Hepatocyte (in vitro differentiated cells): ENCODE results near the gene CDCP1. TPM values are rescaled to one million over a fixed set of nuclear protein-coding genes. Genes with fewer than 3 reads are reported as not detected.

Experiments
- DNase-seq: peaks from one replicate; pipeline ENCODE4 v3.0.0-alpha.2; 2016; ENCODE audit warnings: low spot score
- H2AFZ ChIP-seq: fragments of 200-600 bp; sonication (generic); 2 replicates; pipeline ENCODE4 v1.6.0; 2016; ENCODE audit warnings: antibody characterized with exemption, mild to moderate bottlenecking
- H3K27ac ChIP-seq: fragments of 200-600 bp; sonication (generic); 2 replicates; pipeline ENCODE4 v1.5.1; 2016; ENCODE audit warnings: mild to moderate bottlenecking
- H3K27me3 ChIP-seq: fragments of 200-600 bp; sonication (generic); 2 replicates; pipeline ENCODE4 v1.6.1; 2016
- H3K36me3 ChIP-seq: fragments of 200-600 bp; sonication (generic); replicated peaks from 2 replicates; pipeline ENCODE4 v1.5.1; 2016; ENCODE audit warnings: low read depth; ENCODE audit not compliant: insufficient read depth
- H3K4me1 ChIP-seq: fragments of 200-600 bp; sonication (generic); 2 replicates; pipeline ENCODE4 v1.5.1; 2016; ENCODE audit warnings: mild to moderate bottlenecking, moderate library complexity; ENCODE audit not compliant: insufficient read depth
- H3K4me2 ChIP-seq: fragments of 200-600 bp; sonication (generic); 2 replicates; pipeline ENCODE4 v1.6.0; 2016
- H3K4me3 ChIP-seq: fragments of 200-600 bp; sonication (generic); 2 replicates; pipeline ENCODE4 v1.5.1; 2016; ENCODE audit warnings: mild to moderate bottlenecking
- H3K79me2 ChIP-seq: fragments of 200-600 bp; sonication (generic); 2 replicates; pipeline ENCODE4 v1.6.0; 2017; ENCODE audit warnings: mild to moderate bottlenecking
- H3K9me2 ChIP-seq: fragments of 200-600 bp; sonication (generic); replicated peaks from 2 replicates; pipeline ENCODE4 v1.6.0; 2017; ENCODE audit warnings: mild to moderate bottlenecking; ENCODE audit not compliant: insufficient read depth
- H3K9me3 ChIP-seq: fragments of 200-600 bp; sonication (generic); 2 replicates; pipeline ENCODE4 v1.5.1; 2016; ENCODE audit warnings: low read depth, mild to moderate bottlenecking
- H4K20me1 ChIP-seq: fragments of 200-600 bp; sonication (generic); 2 replicates; pipeline ENCODE4 v1.6.0; 2016; ENCODE audit warnings: mild to moderate bottlenecking; ENCODE audit not compliant: insufficient read depth, poor library complexity, severe bottlenecking
- CTCF ChIP-seq: fragments of 200-600 bp; sonication (generic); IDR thresholded peaks from 2 replicates; pipeline ENCODE4 v1.5.1; 2016; ENCODE audit warnings: antibody characterized with exemption, mild to moderate bottlenecking; ENCODE audit not compliant: poor library complexity
- EZH2 ChIP-seq: fragments of 200-600 bp; sonication (generic); IDR thresholded peaks from 2 replicates; pipeline ENCODE4 v1.6.1; 2016; ENCODE audit warnings: antibody characterized with exemption, mild to moderate bottlenecking, borderline replicate concordance
- EZH2phosphoT487 ChIP-seq: fragments of 200-600 bp; sonication (generic); IDR thresholded peaks from one replicate; pipeline ENCODE4 v1.6.1; 2018; ENCODE audit warnings: antibody characterized with exemption, mild to moderate bottlenecking, low read depth, moderate library complexity; ENCODE audit not compliant: unreplicated experiment, severe bottlenecking
- WGBS: methylation state at CpG from one replicate; pipeline ENCODE4 v1.1.6; 2016; ENCODE audit warnings: low lambda C conversion rate; ENCODE audit errors: missing lambda C conversion rate; 5-methylcytosine and 5-hydroxymethylcytosine counted together
- polyA plus RNA-seq: library from polyadenylated mRNA; unstranded; fragments of >200 nt; fragmentation: Nextera tagmentation; extraction: Ambion mirVana; gene quantifications from 2 replicates; pipeline ENCODE4 v1.2.1, GENCODE V29; 2016
- total RNA-seq: library from RNA; depleted of rRNA; stranded (reverse); fragments of >200 nt; gene quantifications from 2 replicates; pipeline ENCODE4 v1.2.3, GENCODE V29; 2014

CDCP1 gene
- total and polyA plus RNA-seq, 2 experiments from 2014 or later = 4.8 to 7.0 TPM

- H3K27ac ChIP-seq = no peak overlapping the region
- H3K79me2 ChIP-seq = no peaks in the 10 kb centered on the region
- WGBS = 65% methylated on average over 6 of the region's 6 CpGs
- no peaks in the 10 kb centered on the region for H3K9me3 ChIP-seq
- H4K20me1 ChIP-seq = no peaks in the 10 kb centered on the region
- no peak overlapping the region for H3K4me2 ChIP-seq
- H3K9me2 ChIP-seq = no peaks in the 10 kb centered on the region
- H3K36me3 ChIP-seq = no peaks in the 10 kb centered on the region
- no peaks in the 10 kb centered on the region for H3K27me3 ChIP-seq
- no peak for DNase-seq
- TF ChIP-seq EZH2 = no peak
- no peak for TF ChIP-seq CTCF
- H3K4me3 ChIP-seq = no peak overlapping the region
- H2AFZ ChIP-seq = no peak overlapping the region
- H3K4me1 ChIP-seq = peaks cover 37% of the 10 kb centered on the region
These were observed 33.9 kb upstream of the CDCP1 start for GRCh38 chr3:45180051-45180450.

- Histone ChIP-seq H3K27ac (no peak overlapping the region), H3K9me3 (no peaks in the 10 kb centered on the region), H3K36me3 (no peaks in the 10 kb centered on the region), H3K27me3 (no peaks in the 10 kb centered on the region), H3K4me3 (no peak overlapping the region), H3K9me2 (no peaks in the 10 kb centered on the region), H3K4me2 (no peak overlapping the region), H4K20me1 (no peaks in the 10 kb centered on the region), H3K79me2 (no peaks in the 10 kb centered on the region), H2AFZ (no peak overlapping the region), H3K4me1 (peaks cover 37% of the 10 kb centered on the region)
- DNase-seq = no peak
- WGBS = 87% methylated on average over 3 of the region's 3 CpGs
- TF ChIP-seq EZH2phosphoT487 (no peak), EZH2 (no peak), CTCF (no peak)
These were observed 33.0 kb upstream of the CDCP1 start for GRCh38 chr3:45179163-45179562.

GRCh38 chr3:45178183-45179023 is 32.2 kb upstream of the CDCP1 start:
- Histone ChIP-seq H3K36me3 (no peaks in the 10 kb centered on the region), H3K9me3 (no peaks in the 10 kb centered on the region), H3K9me2 (no peaks in the 10 kb centered on the region), H3K27ac (peak overlapping the region; percentile 12), H2AFZ (no peak overlapping the region), H4K20me1 (no peaks in the 10 kb centered on the region), H3K27me3 (no peaks in the 10 kb centered on the region), H3K4me2 (no peak overlapping the region), H3K79me2 (no peaks in the 10 kb centered on the region), H3K4me1 (peaks cover 30% of the 10 kb centered on the region), H3K4me3 (no peak overlapping the region)
- no peak for DNase-seq
- WGBS = 61% methylated on average over 13 of the region's 13 CpGs
- TF ChIP-seq CTCF = no peak
- no peak for TF ChIP-seq EZH2
- no peak for TF ChIP-seq EZH2phosphoT487
